PC-9 (cell line): ENCODE measurements around the gene TANC1. TPM values are rescaled to one million over a fixed set of nuclear protein-coding genes. Genes with fewer than 3 reads are reported as not detected.

Source experiments
- BruUV-seq: library from RNA; stranded (reverse); fragments of 400-500 nt; replicated peaks from 2 replicates; lab custom pipeline; 2021; lab: Mats Ljungman, UMichigan
- CTCF ChIA-PET: fragments of 300-600 bp; sonication (Branson Sonifier 250); formaldehyde crosslinking; loops from one replicate; lab custom pipeline; 2022; ENCODE audit warnings: antibody characterized with exemption; lab: Charles Lee
- POLR2A ChIA-PET: fragments of 300-600 bp; sonication (Branson Sonifier 250); formaldehyde crosslinking; loops from one replicate; lab custom pipeline; 2022; ENCODE audit warnings: antibody characterized with exemption; ENCODE audit not compliant: unreplicated experiment; lab: Charles Lee
- DNase-seq, 2 experiments: peaks; one replicate each; pipeline versions ENCODE4 v3.0.0 to v3.0.0-alpha.2; 2015 to 2022; ENCODE audit warnings: mixed read lengths in 1 of 2
- H2AFZ ChIP-seq: fragments of 200-600 bp; sonication (generic); 2 replicates; pipeline ENCODE4 v1.8.1; 2017; ENCODE audit warnings: antibody characterized with exemption
- H3F3A ChIP-seq: fragments of 200-600 bp; sonication (generic); 2 replicates; pipeline ENCODE4 v1.8.1; 2017; ENCODE audit warnings: antibody characterized with exemption, mild to moderate bottlenecking, low read depth; ENCODE audit not compliant: insufficient read depth
- H3K27ac ChIP-seq: fragments of 200-600 bp; sonication (generic); 2 replicates; pipeline ENCODE4 v1.6.1; 2016; ENCODE audit warnings: mixed run types
- H3K27me3 ChIP-seq: fragments of 200-600 bp; sonication (generic); 2 replicates; pipeline ENCODE4 v1.6.1; 2016; ENCODE audit warnings: low read depth, mixed run types; ENCODE audit not compliant: insufficient read depth
- H3K36me3 ChIP-seq: fragments of 200-600 bp; sonication (generic); 2 replicates; pipeline ENCODE4 v1.6.1; 2016; ENCODE audit warnings: low read depth, mixed run types
- H3K4me1 ChIP-seq: fragments of 200-600 bp; sonication (generic); replicated peaks from 2 replicates; pipeline ENCODE4 v1.6.1; 2016; ENCODE audit warnings: mixed run types; ENCODE audit not compliant: insufficient read depth
- H3K4me2 ChIP-seq: fragments of 200-600 bp; sonication (generic); 2 replicates; pipeline ENCODE4 v1.6.1; 2017; ENCODE audit warnings: mixed run types
- H3K4me3 ChIP-seq: fragments of 200-600 bp; sonication (generic); 2 replicates; pipeline ENCODE4 v1.6.1; 2016; ENCODE audit warnings: mixed run types
- H3K79me2 ChIP-seq: fragments of 200-600 bp; sonication (generic); 2 replicates; pipeline ENCODE4 v1.6.1; 2017; ENCODE audit warnings: low read depth, mixed run types
- H3K9me2 ChIP-seq: fragments of 200-600 bp; sonication (generic); 2 replicates; pipeline ENCODE4 v1.8.1; 2017; ENCODE audit warnings: mild to moderate bottlenecking; ENCODE audit not compliant: insufficient read depth
- H3K9me3 ChIP-seq: fragments of 200-600 bp; sonication (generic); 2 replicates; pipeline ENCODE4 v1.8.1; 2016; ENCODE audit warnings: low read depth; ENCODE audit not compliant: insufficient read depth
- H4K20me1 ChIP-seq: fragments of 200-600 bp; sonication (generic); 2 replicates; pipeline ENCODE4 v1.8.1; 2017; ENCODE audit not compliant: insufficient read depth
- CTCF ChIP-seq: fragments of 200-600 bp; sonication (generic); conservative IDR thresholded peaks from 2 replicates; pipeline ENCODE4 v1.6.1; 2017; ENCODE audit warnings: mixed run types, antibody characterized with exemption, mild to moderate bottlenecking, moderate library complexity
- EZH2 ChIP-seq: fragments of 200-600 bp; sonication (generic); IDR thresholded peaks from 2 replicates; pipeline ENCODE4 v1.8.0; 2017; ENCODE audit warnings: antibody characterized with exemption, low read depth
- intact Hi-C: fragments of 100-400 bp; cut with micrococcal nuclease; formaldehyde crosslinking; loops from one replicate; pipeline ENCODE4 v1.10.0; 2022; ENCODE audit not compliant: unreplicated experiment
- total RNA-seq: library from RNA; stranded (reverse); gene quantifications from 2 replicates; pipeline ENCODE4 v1.2.3, GENCODE V29; 2021

TANC1 gene
- total RNA-seq, 1 experiment from 2014 or later, result 26.0 TPM

- no peak overlapping the region for H3K27ac ChIP-seq
- TF ChIP-seq EZH2 (no peak), CTCF (no peak)
- intact Hi-C loops, result no loop called here
- H3K79me2 ChIP-seq, result peaks cover 11% of the 10 kb centered on the region; the same call in 1 of the 2 replicates
- no TSS peak for BruUV-seq
- H2AFZ ChIP-seq, result no peak overlapping the region
- CTCF ChIA-PET, result no interaction called here
- H3K36me3 ChIP-seq, result no peaks in the 10 kb centered on the region
- no peak overlapping the region for H3K4me3 ChIP-seq
- H3F3A ChIP-seq, result no peaks in the 10 kb centered on the region
- H3K4me1 ChIP-seq, result no peaks in the 10 kb centered on the region
- H3K27me3 ChIP-seq, result no peaks in the 10 kb centered on the region
- POLR2A ChIA-PET, result no interaction called here
- H3K9me2 ChIP-seq, result no peaks in the 10 kb centered on the region
- no peaks in the 10 kb centered on the region for H4K20me1 ChIP-seq
- DNase-seq, result no peak
- no peaks in the 10 kb centered on the region for H3K9me3 ChIP-seq
- no peak overlapping the region for H3K4me2 ChIP-seq
Measured at GRCh38 chr2:159054985-159055384, 86.5 kb downstream of the TANC1 start.

- DNase-seq, result no peak
- Histone ChIP-seq H3K27ac (no peak overlapping the region), H3K4me3 (no peak overlapping the region), H3K9me2 (no peaks in the 10 kb centered on the region), H2AFZ (no peak overlapping the region), H3K36me3 (no peaks in the 10 kb centered on the region), H3K9me3 (no peaks in the 10 kb centered on the region), H3F3A (peaks cover 3% of the 10 kb centered on the region; the same call in 1 of the 2 replicates), H3K27me3 (no peaks in the 10 kb centered on the region), H4K20me1 (no peaks in the 10 kb centered on the region), H3K4me1 (peaks cover 22% of the 10 kb centered on the region), H3K79me2 (peaks cover 12% of the 10 kb centered on the region; the same call in 1 of the 2 replicates), H3K4me2 (no peak overlapping the region)
- POLR2A ChIA-PET, result no interaction called here
- no peak for TF ChIP-seq CTCF
- TF ChIP-seq EZH2, result no peak
- BruUV-seq, result no TSS peak
- intact Hi-C loops, result no loop called here
- CTCF ChIA-PET, result no interaction called here
Measured at GRCh38 chr2:159060518-159060917, 92.1 kb downstream of the TANC1 start.

GRCh38 chr2:159063677-159064076 lies 95.2 kb downstream of the TANC1 start:
- CTCF ChIA-PET, result no interaction called here
- no peak for DNase-seq
- intact Hi-C loops, result no loop called here

More at GRCh38 chr2:159063677-159064076, 95.2 kb downstream of the TANC1 start:
- no peaks in the 10 kb centered on the region for H4K20me1 ChIP-seq
- no peak overlapping the region for H2AFZ ChIP-seq
- no peak overlapping the region for H3K4me2 ChIP-seq
- POLR2A ChIA-PET, result no interaction called here
- H3K9me2 ChIP-seq, result no peaks in the 10 kb centered on the region
- no peaks in the 10 kb centered on the region for H3K9me3 ChIP-seq
- H3K4me1 ChIP-seq, result peaks cover 25% of the 10 kb centered on the region
- no TSS peak for BruUV-seq
- H3K27ac ChIP-seq, result no peak overlapping the region; the same call in 1 of the 2 replicates
- H3K79me2 ChIP-seq, result peaks cover 7% of the 10 kb centered on the region; the same call in 1 of the 2 replicates
- TF ChIP-seq EZH2 (no peak), CTCF (no peak)
- no peaks in the 10 kb centered on the region for H3K36me3 ChIP-seq
- no peak overlapping the region for H3K4me3 ChIP-seq
- no peaks in the 10 kb centered on the region for H3K27me3 ChIP-seq
- peaks cover 3% of the 10 kb centered on the region; the same call in 1 of the 2 replicates for H3F3A ChIP-seq
